CD4-positive, alpha-beta memory T cell (primary cell): Measurements from ENCODE around the gene FAM170B. TPM values are rescaled to one million over a fixed set of nuclear protein-coding genes. Genes with fewer than 3 reads are reported as not detected.
A peak's percentile ranks its signal among the peaks of the same experiment; 100 is the strongest.

ENCODE experiments used
- CTCF ChIA-PET: fragments of 350-600 bp; sonication (Branson Sonifier 250); formaldehyde crosslinking; loops from one replicate; lab custom pipeline; 2021; ENCODE audit warnings: inconsistent platforms; ENCODE audit not compliant: partially characterized antibody; lab: Charles Lee
- POLR2A ChIA-PET: fragments of 350-600 bp; sonication (Branson Sonifier 250); formaldehyde crosslinking; loops from one replicate; lab custom pipeline; 2021; ENCODE audit not compliant: partially characterized antibody; lab: Charles Lee
- DNase-seq, 5 donors: peaks; one replicate each; pipeline versions ENCODE4 v3.0.0 to v3.0.0-alpha.2; 2020 to 2022; ENCODE audit warnings: mixed read lengths in 1 of 5
- H3K27ac ChIP-seq: one replicate; pipeline ENCODE4 v1.7.0; 2013; ENCODE audit warnings: low read depth, low read length
- H3K27me3 ChIP-seq: 2 replicates; pipeline ENCODE4 v1.7.0; 2013; ENCODE audit warnings: mild to moderate bottlenecking, low read length, moderate library complexity; ENCODE audit not compliant: insufficient read depth
- H3K36me3 ChIP-seq: 2 replicates; pipeline ENCODE4 v1.7.0; 2013; ENCODE audit warnings: mild to moderate bottlenecking, low read length, moderate library complexity; ENCODE audit not compliant: insufficient read depth
- H3K4me1 ChIP-seq: 2 replicates; pipeline ENCODE4 v1.7.0; 2013; ENCODE audit warnings: mild to moderate bottlenecking, low read length, moderate library complexity; ENCODE audit not compliant: insufficient read depth
- H3K4me3 ChIP-seq, 2 donors: one replicate each; pipeline ENCODE4 v1.7.0; 2013; ENCODE audit warnings: low read length in 2 of 2, mild to moderate bottlenecking in 1 of 2
- H3K9me3 ChIP-seq, 2 donors: one replicate each; pipeline ENCODE4 v1.7.0; 2013; ENCODE audit warnings: low read length in 2 of 2, control low read depth in 1 of 2; ENCODE audit not compliant: control insufficient read depth in 1 of 2
- H3K27ac Mint-ChIP-seq, 7 donors: one replicate each; pipeline ENCODE4 v1.8.0; 2020 to 2021; ENCODE audit warnings: mixed read lengths in 7 of 7, mild to moderate bottlenecking in 6 of 7, inconsistent platforms in 3 of 7, moderate library complexity in 3 of 7
- H3K27me3 Mint-ChIP-seq, 2 donors: one replicate each; pipeline ENCODE4 v1.8.0; 2020 to 2021; ENCODE audit warnings: mixed read lengths in 2 of 2
- H3K36me3 Mint-ChIP-seq, 2 donors: one replicate each; pipeline ENCODE4 v1.8.0; 2020 to 2021; ENCODE audit warnings: mixed read lengths in 2 of 2, inconsistent platforms in 1 of 2, mild to moderate bottlenecking in 1 of 2
- H3K4me1 Mint-ChIP-seq, 4 donors: one replicate each; pipeline ENCODE4 v1.8.0; 2020 to 2021; ENCODE audit warnings: mixed read lengths in 4 of 4, mild to moderate bottlenecking in 1 of 4
- H3K4me3 Mint-ChIP-seq, 8 donors: one replicate each; pipeline ENCODE4 v1.8.0; 2020 to 2021; ENCODE audit warnings: mixed read lengths in 8 of 8, mild to moderate bottlenecking in 7 of 8, moderate library complexity in 6 of 8, inconsistent platforms in 3 of 8
- H3K9me3 Mint-ChIP-seq, 8 donors: one replicate each; pipeline ENCODE4 v1.8.0; 2020 to 2021; ENCODE audit warnings: mixed read lengths in 8 of 8, mild to moderate bottlenecking in 5 of 8, inconsistent platforms in 3 of 8, moderate library complexity in 1 of 8
- intact Hi-C: fragments of 100-400 bp; cut with micrococcal nuclease; formaldehyde crosslinking; loops from one replicate; pipeline ENCODE4 v1.15.1; 2023
- polyA plus RNA-seq, 2 donors: library from polyadenylated mRNA; unstranded; fragments of 300-500 nt; fragmentation: Illumina TruSeq; gene quantifications; one replicate each; pipeline ENCODE4 v1.2.3, GENCODE V29; 2021
- total RNA-seq, 2 experiments: library from RNA; stranded (reverse); gene quantifications; one replicate each; pipeline ENCODE4 v1.2.3, GENCODE V29; 2021

The FAM170B gene
- total and polyA plus RNA-seq, 4 experiments from 2014 or later = not detected

GRCh38 chr10:49176310-49177268 is 42.8 kb upstream of the FAM170B start:
- peaks cover 3 to 12% of the 10 kb centered on the region in 2 donors for H3K36me3 Mint-ChIP-seq
- CTCF ChIA-PET = no interaction called here

GRCh38 chr10:49175587-49176309 is 41.9 kb upstream of the FAM170B start:
- Mint-ChIP-seq H3K36me3 (peaks cover 3 to 12% of the 10 kb centered on the region in 2 donors), H3K4me1 (peaks cover 13 to 68% (median 42%) of the 10 kb centered on the region in 4 donors), H3K27me3 (no peaks in the 10 kb centered on the region), H3K9me3 (no peaks in the 10 kb centered on the region), H3K4me3 (no peak overlapping the region), H3K27ac (peak overlapping the region in 1 of 7 donors; percentile 40)
- ChIA-PET POLR2A (interaction anchor here (1.3 kb wide), 1 partner anchor 14 kb away, joined by 5 read pairs; no protein-coding TSS in a partner anchor), CTCF (no interaction called here)
- H3K4me3 ChIP-seq = no peak overlapping the region
- peaks cover 46% of the 10 kb centered on the region for H3K4me1 ChIP-seq
- DNase-seq = no peak
- no peaks in the 10 kb centered on the region for H3K36me3 ChIP-seq
- intact Hi-C loops = no loop called here
- H3K9me3 ChIP-seq = no peaks in the 10 kb centered on the region
- H3K27me3 ChIP-seq = no peaks in the 10 kb centered on the region
- no peak overlapping the region for H3K27ac ChIP-seq

More at GRCh38 chr10:49176310-49177268, 42.8 kb upstream of the FAM170B start:
- intact Hi-C loops = no loop called here
- Histone ChIP-seq H3K36me3 (no peaks in the 10 kb centered on the region), H3K9me3 (no peaks in the 10 kb centered on the region), H3K4me1 (peaks cover 50% of the 10 kb centered on the region), H3K27me3 (no peaks in the 10 kb centered on the region), H3K4me3 (no peak overlapping the region), H3K27ac (peak overlapping the region; percentile 24)
- peak overlapping the region in 2 of 8 donors; percentile 70 to 81 for H3K4me3 Mint-ChIP-seq
- no peaks in the 10 kb centered on the region for H3K9me3 Mint-ChIP-seq
- DNase-seq = no peak
- H3K27me3 Mint-ChIP-seq = no peaks in the 10 kb centered on the region
- H3K4me1 Mint-ChIP-seq = peaks cover 15 to 74% (median 45%) of the 10 kb centered on the region in 4 donors
- POLR2A ChIA-PET = no interaction called here
- H3K27ac Mint-ChIP-seq = peak overlapping the region in 4 of 7 donors; percentile 68 to 97 (median 93)

GRCh38 chr10:49174926-49175500 is 41.2 kb upstream of the FAM170B start:
- Histone ChIP-seq H3K36me3 (no peaks in the 10 kb centered on the region), H3K27me3 (no peaks in the 10 kb centered on the region), H3K4me3 (no peak overlapping the region), H3K9me3 (no peaks in the 10 kb centered on the region), H3K4me1 (peaks cover 42% of the 10 kb centered on the region), H3K27ac (no peak overlapping the region)
- peaks cover 3 to 12% of the 10 kb centered on the region in 2 donors for H3K36me3 Mint-ChIP-seq
- intact Hi-C loops = no loop called here
- POLR2A ChIA-PET = interaction anchor here (1.3 kb wide), 1 partner anchor 15 kb away, joined by 5 read pairs; no protein-coding TSS in a partner anchor
- CTCF ChIA-PET = interaction anchor here (0.8 kb wide), 1 partner anchor 10 kb away, joined by 3 read pairs; no protein-coding TSS in a partner anchor
- H3K4me3 Mint-ChIP-seq = no peak overlapping the region
- DNase-seq = no peak
- H3K27me3 Mint-ChIP-seq = no peaks in the 10 kb centered on the region
- H3K9me3 Mint-ChIP-seq = no peaks in the 10 kb centered on the region
- peak overlapping the region in 4 of 7 donors; percentile 11 to 68 (median 47) for H3K27ac Mint-ChIP-seq
- peaks cover 8 to 61% (median 35%) of the 10 kb centered on the region in 4 donors for H3K4me1 Mint-ChIP-seq

- no peak overlapping the region for H3K4me3 Mint-ChIP-seq
- peak overlapping the region in 3 of 7 donors; percentile 12 to 70 (median 65) for H3K27ac Mint-ChIP-seq
- H3K9me3 Mint-ChIP-seq = no peaks in the 10 kb centered on the region
- peaks cover 8 to 58% (median 34%) of the 10 kb centered on the region in 4 donors for H3K4me1 Mint-ChIP-seq
- intact Hi-C loops = no loop called here
- Histone ChIP-seq H3K36me3 (no peaks in the 10 kb centered on the region), H3K4me1 (peaks cover 38% of the 10 kb centered on the region), H3K4me3 (no peak overlapping the region), H3K27me3 (no peaks in the 10 kb centered on the region), H3K9me3 (no peaks in the 10 kb centered on the region), H3K27ac (no peak overlapping the region)
- CTCF ChIA-PET = interaction anchor here (0.8 to 1.2 kb wide), 2 partner anchors 9 to 215 kb away, joined by 3 to 4 read pairs; no protein-coding TSS in a partner anchor
- H3K36me3 Mint-ChIP-seq = peaks cover 3 to 12% of the 10 kb centered on the region in 2 donors
- DNase-seq = no peak
- POLR2A ChIA-PET = interaction anchor here (1.3 kb wide), 1 partner anchor 16 kb away, joined by 5 read pairs; no protein-coding TSS in a partner anchor
- no peaks in the 10 kb centered on the region for H3K27me3 Mint-ChIP-seq
Observed at GRCh38 chr10:49174261-49174925, 40.6 kb upstream of the FAM170B start.

DNA sequence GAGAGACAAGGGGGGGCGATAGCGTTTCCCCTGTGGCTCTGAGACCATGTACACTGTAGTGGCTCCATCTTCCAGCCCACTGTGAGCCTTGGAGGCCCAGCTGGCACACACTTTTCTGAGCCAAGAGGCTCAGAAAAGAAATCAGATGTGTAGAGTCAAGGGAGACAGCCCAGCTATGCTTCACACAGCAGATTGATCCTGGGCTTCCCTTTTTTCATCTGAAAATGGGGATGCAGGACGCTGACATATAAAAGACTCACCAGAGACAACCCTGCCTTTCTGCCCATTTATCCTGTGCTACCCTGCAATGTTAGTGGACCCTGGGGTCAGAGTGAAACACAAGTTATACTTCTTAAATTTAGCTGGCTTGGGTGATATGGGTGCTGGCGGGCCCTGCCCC is 40.0 kb upstream of the FAM170B start:
- peak overlapping the region in 2 of 7 donors; percentile 12 to 37 for H3K27ac Mint-ChIP-seq
- ChIA-PET CTCF (interaction anchor here (1.2 to 2.3 kb wide), 2 partner anchors 10 to 216 kb away, joined by 4 to 11 read pairs; no protein-coding TSS in a partner anchor), POLR2A (no interaction called here)
- Histone ChIP-seq H3K4me1 (peaks cover 38% of the 10 kb centered on the region), H3K27me3 (no peaks in the 10 kb centered on the region), H3K36me3 (no peaks in the 10 kb centered on the region), H3K27ac (no peak overlapping the region), H3K9me3 (no peaks in the 10 kb centered on the region), H3K4me3 (no peak overlapping the region)
- H3K36me3 Mint-ChIP-seq = peaks cover 3 to 12% of the 10 kb centered on the region in 2 donors
- H3K4me1 Mint-ChIP-seq = peaks cover 8 to 58% (median 36%) of the 10 kb centered on the region in 4 donors
- H3K27me3 Mint-ChIP-seq = no peaks in the 10 kb centered on the region
- intact Hi-C loops = no loop called here
- no peak overlapping the region for H3K4me3 Mint-ChIP-seq
- DNase-seq = no peak
- no peaks in the 10 kb centered on the region for H3K9me3 Mint-ChIP-seq

DNA sequence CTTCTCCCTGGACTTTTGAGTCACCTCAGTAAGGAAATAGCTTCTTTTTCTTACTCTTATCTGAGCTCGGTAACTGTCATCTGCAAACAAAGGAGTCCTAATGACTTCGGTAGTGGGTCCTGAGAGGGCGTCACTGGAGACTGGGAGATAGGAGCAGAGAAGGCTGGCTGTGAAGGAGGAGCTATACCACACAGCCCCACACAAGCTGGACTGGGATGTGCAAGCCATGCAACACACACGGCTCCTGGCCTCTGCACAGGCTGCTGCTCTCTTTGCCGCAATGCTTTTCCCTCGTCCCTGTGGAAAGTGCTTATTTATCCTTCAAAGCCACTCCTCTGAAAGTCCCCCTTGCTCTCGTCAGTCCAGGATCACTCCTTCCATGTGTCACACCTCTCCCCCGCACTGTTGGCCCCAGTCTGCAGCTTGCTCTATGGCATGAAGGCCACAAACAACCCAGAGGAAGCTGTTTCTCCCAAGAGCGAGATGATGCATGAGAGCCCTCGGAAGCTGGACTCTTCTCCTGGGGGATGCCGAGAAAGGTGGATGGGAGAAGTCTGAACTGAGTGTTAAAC is 39.5 kb upstream of the FAM170B start:
- H3K4me3 Mint-ChIP-seq = no peak overlapping the region
- no peaks in the 10 kb centered on the region for H3K9me3 ChIP-seq
- H3K4me1 ChIP-seq = peaks cover 36% of the 10 kb centered on the region
- POLR2A ChIA-PET = no interaction called here
- no peak overlapping the region for H3K27ac ChIP-seq
- peaks cover 5 to 14% of the 10 kb centered on the region in 2 donors for H3K36me3 Mint-ChIP-seq
- H3K4me1 Mint-ChIP-seq = peaks cover 8 to 58% (median 35%) of the 10 kb centered on the region in 4 donors
- H3K36me3 ChIP-seq = no peaks in the 10 kb centered on the region
- H3K4me3 ChIP-seq = no peak overlapping the region
- H3K27ac Mint-ChIP-seq = peak overlapping the region in 1 of 7 donors; percentile 24
- H3K9me3 Mint-ChIP-seq = no peaks in the 10 kb centered on the region
- intact Hi-C loops = no loop called here
- no peak for DNase-seq
- no peaks in the 10 kb centered on the region for H3K27me3 Mint-ChIP-seq
- CTCF ChIA-PET = interaction anchor here (1.2 to 2.3 kb wide), 2 partner anchors 9 to 216 kb away, joined by 4 to 11 read pairs; no protein-coding TSS in a partner anchor
- no peaks in the 10 kb centered on the region for H3K27me3 ChIP-seq
